Muscle layer of duodenum (tissue), 2 donors: Measurements from ENCODE around the gene PSORS1C1.

Experiments
- H3K27ac ChIP-seq: one replicate; pipeline ENCODE4 v1.7.0; 2013; ENCODE audit warnings: mild to moderate bottlenecking, low read length
- H3K27me3 ChIP-seq: one replicate; pipeline ENCODE4 v1.7.0; 2013; ENCODE audit warnings: low read depth, mild to moderate bottlenecking, control low read depth, low read length
- H3K36me3 ChIP-seq, 2 donors: one replicate each; pipeline ENCODE4 v1.7.0; 2013; ENCODE audit warnings: low read length in 2 of 2, control low read depth in 1 of 2, mild to moderate bottlenecking in 1 of 2; ENCODE audit not compliant: insufficient read depth in 2 of 2, control insufficient read depth in 1 of 2
- H3K4me1 ChIP-seq, 2 donors: one replicate each; pipeline ENCODE4 v1.7.0; 2013; ENCODE audit warnings: low read length in 2 of 2, mild to moderate bottlenecking in 2 of 2, control low read depth in 1 of 2, moderate library complexity in 1 of 2; ENCODE audit not compliant: insufficient read depth in 2 of 2, control insufficient read depth in 1 of 2
- H3K4me3 ChIP-seq, 2 donors: one replicate each; pipeline ENCODE4 v1.7.0; 2013; ENCODE audit warnings: low read length in 2 of 2, low read depth in 1 of 2, mild to moderate bottlenecking in 1 of 2
- H3K9me3 ChIP-seq, 2 donors: one replicate each; pipeline ENCODE4 v1.7.0; 2013; ENCODE audit warnings: low read length in 2 of 2, control low read depth in 1 of 2, mild to moderate bottlenecking in 1 of 2; ENCODE audit not compliant: control insufficient read depth in 1 of 2
- donor health status: healthy.

Gene PSORS1C1

GRCh38 chr6:31149827-31150447, 35.3 kb downstream of the PSORS1C1 start:
- no peaks in the 10 kb centered on the region for H3K27me3 ChIP-seq
- no peaks in the 10 kb centered on the region for H3K4me1 ChIP-seq
- peaks cover 9 to 35% of the 10 kb centered on the region in 2 donors for H3K36me3 ChIP-seq
- H3K4me3 ChIP-seq = no peak overlapping the region
- H3K27ac ChIP-seq = no peak overlapping the region
- no peaks in the 10 kb centered on the region for H3K9me3 ChIP-seq

- Histone ChIP-seq H3K27ac (no peak overlapping the region), H3K27me3 (no peaks in the 10 kb centered on the region), H3K4me1 (peaks cover 0 to 3% of the 10 kb centered on the region in 2 donors), H3K36me3 (peaks cover 9 to 21% of the 10 kb centered on the region in 2 donors), H3K4me3 (no peak overlapping the region), H3K9me3 (no peaks in the 10 kb centered on the region)
These were observed 38.2 kb downstream of the PSORS1C1 start for GRCh38 chr6:31152781-31153180.

DNA sequence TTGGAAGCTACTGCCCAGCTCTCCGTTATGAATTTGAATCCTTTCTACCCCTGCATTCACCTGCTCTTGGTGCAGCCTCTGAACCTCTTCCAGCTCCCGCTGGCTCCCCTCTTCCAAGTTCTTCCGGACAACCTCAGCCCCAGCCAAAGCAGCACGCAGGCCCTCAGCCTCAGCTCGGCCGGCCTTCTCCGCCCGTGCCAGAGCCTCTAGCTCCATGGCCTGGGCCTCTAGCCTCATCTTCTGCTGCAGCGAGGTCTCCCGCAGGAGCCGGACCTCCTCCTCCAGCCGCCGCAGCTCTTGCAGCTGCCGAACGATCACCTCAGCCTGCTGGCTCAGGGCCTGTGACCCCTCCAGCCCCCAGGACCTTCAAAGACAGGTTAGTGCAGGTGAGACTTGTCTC, 39.8 kb downstream of the PSORS1C1 start:
- Histone ChIP-seq H3K36me3 (peaks cover 9 to 17% of the 10 kb centered on the region in 2 donors), H3K4me3 (no peak overlapping the region), H3K9me3 (no peaks in the 10 kb centered on the region), H3K27ac (no peak overlapping the region), H3K4me1 (peaks cover 4 to 11% of the 10 kb centered on the region in 2 donors), H3K27me3 (no peaks in the 10 kb centered on the region)

DNA sequence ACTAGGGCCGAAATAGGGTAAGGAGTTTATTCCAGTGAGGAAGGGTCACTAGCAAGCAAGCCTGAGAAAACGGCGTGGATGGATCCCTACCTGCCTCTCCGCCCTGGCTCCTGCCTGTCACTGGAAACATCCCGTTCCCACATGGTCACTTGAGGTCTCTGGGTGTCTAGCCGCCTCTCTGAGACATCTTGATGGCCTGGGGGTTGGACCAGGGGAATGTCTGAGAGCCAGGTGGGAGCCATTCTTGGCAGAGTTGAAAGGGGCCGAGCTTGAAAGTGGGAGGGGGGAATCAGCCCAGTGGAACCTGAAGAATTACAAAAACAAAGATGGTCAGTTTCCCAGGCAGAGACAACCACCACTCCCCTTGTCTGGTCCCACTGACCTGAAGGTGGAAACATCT, 42.0 kb downstream of the PSORS1C1 start:
- Histone ChIP-seq H3K4me1 (peaks cover 4 to 17% of the 10 kb centered on the region in 2 donors), H3K27ac (no peak overlapping the region), H3K27me3 (no peaks in the 10 kb centered on the region), H3K9me3 (no peaks in the 10 kb centered on the region), H3K36me3 (peaks cover 0 to 9% of the 10 kb centered on the region in 2 donors), H3K4me3 (no peak overlapping the region)

GRCh38 chr6:31157513-31158139, 43.0 kb downstream of the PSORS1C1 start, which contains the start of gene CCHCR1:
Gene CCHCR1 (minus strand): TSS chr6:31157802. CDS start chr6:31157600, 202 bp downstream.
- Histone ChIP-seq H3K36me3 (peaks cover 0 to 7% of the 10 kb centered on the region in 2 donors), H3K4me1 (peaks cover 4 to 17% of the 10 kb centered on the region in 2 donors), H3K27ac (no peak within 1 kb of the TSS), H3K9me3 (no peaks in the 10 kb centered on the region), H3K4me3 (peak within 1 kb of the TSS; percentile 78 to 83), H3K27me3 (no peaks in the 10 kb centered on the region)

DNA sequence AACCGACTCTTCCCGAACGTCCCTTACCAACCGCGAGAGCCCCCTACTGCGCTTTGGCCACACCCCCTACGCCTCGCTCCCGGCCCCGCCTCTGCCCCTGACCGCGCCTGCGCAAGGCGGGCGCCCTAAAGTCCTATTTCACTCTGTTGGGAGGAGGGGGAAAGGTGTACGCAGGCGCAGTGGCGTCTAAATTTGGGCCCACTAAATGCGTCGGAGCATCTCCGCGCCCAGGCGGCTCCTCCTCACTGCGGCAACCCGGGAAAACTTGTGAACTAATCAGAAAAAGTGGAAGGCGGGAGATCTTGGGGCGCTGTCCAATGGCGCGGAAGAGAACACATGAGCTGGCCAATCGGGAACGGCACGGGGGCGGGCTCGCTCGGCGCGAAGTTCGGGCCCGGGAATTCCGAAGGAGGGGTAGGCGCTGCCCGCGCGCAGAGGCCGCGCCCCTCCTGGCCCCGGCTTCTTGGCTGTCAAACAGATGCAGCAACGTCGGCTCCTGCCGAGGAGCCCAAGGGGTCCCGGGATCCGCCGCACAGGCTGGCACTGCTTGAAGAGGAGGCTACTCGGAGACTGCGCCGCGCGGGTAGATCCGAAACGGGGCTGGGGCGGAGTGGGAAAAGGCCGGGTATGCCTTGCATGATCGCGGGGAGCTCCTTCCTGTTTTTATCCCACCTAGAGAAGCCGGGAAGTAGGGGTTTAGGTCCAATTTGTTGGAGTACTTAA, 43.7 kb downstream of the PSORS1C1 start, which contains the start of gene TCF19:
Gene TCF19, plus strand, starts transcription at position 450 of the 723 bp plus-strand sequence. CDS start 881 bp downstream, outside the sequence.
- H3K27ac ChIP-seq = no peak within 1 kb of the TSS
- H3K4me3 ChIP-seq = peak within 1 kb of the TSS; percentile 78 to 83
- no peaks in the 10 kb centered on the region for H3K27me3 ChIP-seq
- H3K9me3 ChIP-seq = no peaks in the 10 kb centered on the region
- H3K4me1 ChIP-seq = peaks cover 4 to 17% of the 10 kb centered on the region in 2 donors
- peaks cover 0 to 5% of the 10 kb centered on the region in 2 donors for H3K36me3 ChIP-seq

- Histone ChIP-seq H3K4me1 (peaks cover 4 to 17% of the 10 kb centered on the region in 2 donors), H3K36me3 (peaks cover 0 to 5% of the 10 kb centered on the region in 2 donors), H3K27me3 (no peaks in the 10 kb centered on the region), H3K27ac (no peak overlapping the region), H3K4me3 (peak overlapping the region; percentile 78 to 83), H3K9me3 (no peaks in the 10 kb centered on the region)
These were observed 44.6 kb downstream of the PSORS1C1 start for GRCh38 chr6:31158863-31159855.

GRCh38 chr6:31161216-31162126, 46.9 kb downstream of the PSORS1C1 start:
- Histone ChIP-seq H3K27ac (no peak overlapping the region), H3K4me3 (no peak overlapping the region), H3K27me3 (no peaks in the 10 kb centered on the region), H3K9me3 (no peaks in the 10 kb centered on the region), H3K36me3 (no peaks in the 10 kb centered on the region), H3K4me1 (peaks cover 4 to 17% of the 10 kb centered on the region in 2 donors)

GRCh38 chr6:31162463-31163165, 48.0 kb downstream of the PSORS1C1 start:
- Histone ChIP-seq H3K9me3 (no peaks in the 10 kb centered on the region), H3K36me3 (no peaks in the 10 kb centered on the region), H3K27me3 (no peaks in the 10 kb centered on the region), H3K4me3 (no peak overlapping the region), H3K4me1 (peaks cover 4 to 14% of the 10 kb centered on the region in 2 donors), H3K27ac (no peak overlapping the region)
